Measurements from ENCODE around the gene SRGAP1.
A peak's percentile ranks its signal among the peaks of the same experiment; 100 is the strongest.

DNA sequence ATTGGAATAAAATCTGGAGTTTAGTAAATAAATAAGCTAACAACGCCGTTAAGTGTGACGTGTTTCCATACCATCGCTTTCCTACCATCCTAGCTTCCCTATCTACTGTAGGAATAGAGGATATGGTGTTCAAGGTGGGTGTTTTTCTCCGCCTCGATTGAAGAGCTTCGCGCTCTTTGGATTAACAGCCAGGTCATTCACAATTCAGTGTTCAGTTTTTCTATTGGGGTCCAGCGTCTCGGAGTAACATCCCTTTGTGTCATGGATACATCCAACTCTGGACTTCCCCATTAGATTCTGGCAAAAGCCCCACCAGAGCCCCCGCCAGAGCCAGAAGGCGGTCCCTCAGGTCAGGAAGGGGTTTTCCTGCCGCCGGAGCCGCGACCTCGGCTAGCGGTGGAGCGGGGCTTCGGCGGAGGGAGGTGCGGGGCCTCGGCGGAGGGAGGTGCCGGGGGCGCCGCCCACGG, 1.2 kb upstream of the SRGAP1 start:
- TF ChIP-seq, protein P1, sequence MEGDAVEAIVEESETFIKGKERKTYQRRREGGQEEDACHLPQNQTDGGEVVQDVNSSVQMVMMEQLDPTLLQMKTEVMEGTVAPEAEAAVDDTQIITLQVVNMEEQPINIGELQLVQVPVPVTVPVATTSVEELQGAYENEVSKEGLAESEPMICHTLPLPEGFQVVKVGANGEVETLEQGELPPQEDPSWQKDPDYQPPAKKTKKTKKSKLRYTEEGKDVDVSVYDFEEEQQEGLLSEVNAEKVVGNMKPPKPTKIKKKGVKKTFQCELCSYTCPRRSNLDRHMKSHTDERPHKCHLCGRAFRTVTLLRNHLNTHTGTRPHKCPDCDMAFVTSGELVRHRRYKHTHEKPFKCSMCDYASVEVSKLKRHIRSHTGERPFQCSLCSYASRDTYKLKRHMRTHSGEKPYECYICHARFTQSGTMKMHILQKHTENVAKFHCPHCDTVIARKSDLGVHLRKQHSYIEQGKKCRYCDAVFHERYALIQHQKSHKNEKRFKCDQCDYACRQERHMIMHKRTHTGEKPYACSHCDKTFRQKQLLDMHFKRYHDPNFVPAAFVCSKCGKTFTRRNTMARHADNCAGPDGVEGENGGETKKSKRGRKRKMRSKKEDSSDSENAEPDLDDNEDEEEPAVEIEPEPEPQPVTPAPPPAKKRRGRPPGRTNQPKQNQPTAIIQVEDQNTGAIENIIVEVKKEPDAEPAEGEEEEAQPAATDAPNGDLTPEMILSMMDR (IDR thresholded peaks at IDR 0.05), result no peak
- no peak for TF ChIP-seq SIN3A (IDR thresholded peaks at IDR 0.05; ENCODE audit: borderline replicate concordance, insufficient read depth, low read depth, low read length)
- 0 out of 2 replicates have a peak, but pooled peaks have one; percentile 32 for TF ChIP-seq POLR2AphosphoS5 (IDR thresholded peaks at IDR 0.05; ENCODE audit: low read depth, low read length)
- TF ChIP-seq, protein P2, sequence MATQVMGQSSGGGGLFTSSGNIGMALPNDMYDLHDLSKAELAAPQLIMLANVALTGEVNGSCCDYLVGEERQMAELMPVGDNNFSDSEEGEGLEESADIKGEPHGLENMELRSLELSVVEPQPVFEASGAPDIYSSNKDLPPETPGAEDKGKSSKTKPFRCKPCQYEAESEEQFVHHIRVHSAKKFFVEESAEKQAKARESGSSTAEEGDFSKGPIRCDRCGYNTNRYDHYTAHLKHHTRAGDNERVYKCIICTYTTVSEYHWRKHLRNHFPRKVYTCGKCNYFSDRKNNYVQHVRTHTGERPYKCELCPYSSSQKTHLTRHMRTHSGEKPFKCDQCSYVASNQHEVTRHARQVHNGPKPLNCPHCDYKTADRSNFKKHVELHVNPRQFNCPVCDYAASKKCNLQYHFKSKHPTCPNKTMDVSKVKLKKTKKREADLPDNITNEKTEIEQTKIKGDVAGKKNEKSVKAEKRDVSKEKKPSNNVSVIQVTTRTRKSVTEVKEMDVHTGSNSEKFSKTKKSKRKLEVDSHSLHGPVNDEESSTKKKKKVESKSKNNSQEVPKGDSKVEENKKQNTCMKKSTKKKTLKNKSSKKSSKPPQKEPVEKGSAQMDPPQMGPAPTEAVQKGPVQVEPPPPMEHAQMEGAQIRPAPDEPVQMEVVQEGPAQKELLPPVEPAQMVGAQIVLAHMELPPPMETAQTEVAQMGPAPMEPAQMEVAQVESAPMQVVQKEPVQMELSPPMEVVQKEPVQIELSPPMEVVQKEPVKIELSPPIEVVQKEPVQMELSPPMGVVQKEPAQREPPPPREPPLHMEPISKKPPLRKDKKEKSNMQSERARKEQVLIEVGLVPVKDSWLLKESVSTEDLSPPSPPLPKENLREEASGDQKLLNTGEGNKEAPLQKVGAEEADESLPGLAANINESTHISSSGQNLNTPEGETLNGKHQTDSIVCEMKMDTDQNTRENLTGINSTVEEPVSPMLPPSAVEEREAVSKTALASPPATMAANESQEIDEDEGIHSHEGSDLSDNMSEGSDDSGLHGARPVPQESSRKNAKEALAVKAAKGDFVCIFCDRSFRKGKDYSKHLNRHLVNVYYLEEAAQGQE (IDR thresholded peaks at IDR 0.05; ENCODE audit: insufficient read depth in 1 of 2, low read depth in 2 of 2, low read length in 1 of 2), result no peak
